Measurements from ENCODE around the gene CLCNKA. TPM values are rescaled to one million over a fixed set of nuclear protein-coding genes. Genes with fewer than 3 reads are reported as not detected.
"Not testable (repeated sequence)": the region's sequence is repeated elsewhere in the genome, so short reads cannot be mapped to it uniquely, and the experiment has no call there.

CLCNKA gene
- total RNA-seq, 2 experiments from 2014 or later = not detected

- Mint-ChIP-seq H3K4me3 (no peak overlapping the region), H3K36me3 (ENCODE audit: low read depth) (no peaks in the 10 kb centered on the region), H3K4me1 (peaks cover 2% of the 10 kb centered on the region), H3K27ac (no peak overlapping the region), H3K9me3 (no peaks in the 10 kb centered on the region), H3K27me3 (peaks cover 7% of the 10 kb centered on the region)
- POLR2A ChIA-PET = no interaction called here
- CTCF ChIA-PET = interaction anchor here (1.0 kb wide), 1 partner anchor 52 kb away, joined by 3 read pairs; no protein-coding TSS in a partner anchor
- peak; percentile 33 for DNase-seq
These were observed 5.1 kb downstream of the CLCNKA start for GRCh38 chr1:16026723-16027484.

- no peak overlapping the region for H3K27ac Mint-ChIP-seq
- no peak for DNase-seq
- POLR2A ChIA-PET = no interaction called here
- H3K9me3 Mint-ChIP-seq = no peaks in the 10 kb centered on the region
- peaks cover 2% of the 10 kb centered on the region for H3K4me1 Mint-ChIP-seq
- peaks cover 7% of the 10 kb centered on the region for H3K27me3 Mint-ChIP-seq
- H3K4me3 Mint-ChIP-seq = no peak overlapping the region
- H3K36me3 Mint-ChIP-seq (ENCODE audit: low read depth) = no peaks in the 10 kb centered on the region
- CTCF ChIA-PET = interaction anchor here (1.1 to 2.1 kb wide), 2 partner anchors 8 to 10 kb away, joined by 5 read pairs; partner anchors contain the start of gene HSPB7
These were observed 6.6 kb downstream of the CLCNKA start for GRCh38 chr1:16028237-16029002.

GRCh38 chr1:16029003-16029268 lies 7.1 kb downstream of the CLCNKA start:
- POLR2A ChIA-PET; H3K36me3 Mint-ChIP-seq (ENCODE audit: low read depth); H3K27me3 Mint-ChIP-seq; H3K4me3 Mint-ChIP-seq; H3K4me1 Mint-ChIP-seq; DNase-seq; H3K27ac Mint-ChIP-seq; H3K9me3 Mint-ChIP-seq: not testable (repeated sequence)
- CTCF ChIA-PET = interaction anchor here (1.1 to 2.1 kb wide), 2 partner anchors 9 to 11 kb away, joined by 5 read pairs; partner anchors contain the start of gene HSPB7

- CTCF ChIA-PET = interaction anchor here (1.1 to 2.1 kb wide), 2 partner anchors 9 to 11 kb away, joined by 5 read pairs; partner anchors contain the start of gene HSPB7
- Mint-ChIP-seq H3K4me1 (peaks cover 2% of the 10 kb centered on the region), H3K9me3 (no peaks in the 10 kb centered on the region)
These were observed 7.5 kb downstream of the CLCNKA start for GRCh38 chr1:16029288-16029687.

GRCh38 chr1:16031551-16031950 lies 9.7 kb downstream of the CLCNKA start:
- CTCF ChIA-PET = interaction anchor here (1.5 to 2.7 kb wide), 2 partner anchors 12 to 241 kb away, joined by 3 to 10 read pairs; no protein-coding TSS in a partner anchor
- Mint-ChIP-seq H3K4me3 (no peak overlapping the region), H3K36me3 (ENCODE audit: low read depth) (no peaks in the 10 kb centered on the region), H3K4me1 (peaks cover 2% of the 10 kb centered on the region), H3K27ac (no peak overlapping the region), H3K9me3 (no peaks in the 10 kb centered on the region), H3K27me3 (peaks cover 7% of the 10 kb centered on the region)
- POLR2A ChIA-PET = no interaction called here
- DNase-seq = no peak

More at GRCh38 chr1:16029288-16029687, 7.5 kb downstream of the CLCNKA start:
- Mint-ChIP-seq H3K27me3 (peaks cover 7% of the 10 kb centered on the region), H3K27ac (no peak overlapping the region), H3K4me3 (no peak overlapping the region), H3K36me3 (ENCODE audit: low read depth) (no peaks in the 10 kb centered on the region)
- POLR2A ChIA-PET = no interaction called here
- DNase-seq = no peak

GRCh38 chr1:16032388-16033102 lies 10.7 kb downstream of the CLCNKA start:
- H3K36me3 Mint-ChIP-seq (ENCODE audit: low read depth) = no peaks in the 10 kb centered on the region
- no peak overlapping the region for H3K27ac Mint-ChIP-seq
- H3K27me3 Mint-ChIP-seq = peaks cover 7% of the 10 kb centered on the region
- CTCF ChIA-PET = interaction anchor here (0.6 to 2.7 kb wide), 3 partner anchors 13 to 242 kb away, joined by 3 to 10 read pairs (median 6); no protein-coding TSS in a partner anchor
- POLR2A ChIA-PET = no interaction called here
- H3K4me3 Mint-ChIP-seq = no peak overlapping the region
- peaks cover 2% of the 10 kb centered on the region for H3K4me1 Mint-ChIP-seq
- H3K9me3 Mint-ChIP-seq = no peaks in the 10 kb centered on the region
- DNase-seq = peak; percentile 48

- H3K27me3 Mint-ChIP-seq; H3K36me3 Mint-ChIP-seq (ENCODE audit: low read depth); H3K4me3 Mint-ChIP-seq; H3K9me3 Mint-ChIP-seq; H3K4me1 Mint-ChIP-seq; H3K27ac Mint-ChIP-seq; POLR2A ChIA-PET; DNase-seq: not testable (repeated sequence)
- CTCF ChIA-PET = interaction anchor here (0.6 to 2.7 kb wide), 4 partner anchors 14 to 215 kb away, joined by 3 to 10 read pairs (median 5); no protein-coding TSS in a partner anchor
These were observed 11.3 kb downstream of the CLCNKA start for GRCh38 chr1:16033103-16033632.

GRCh38 chr1:16036461-16036860 lies 14.6 kb downstream of the CLCNKA start:
- CTCF ChIA-PET; POLR2A ChIA-PET; H3K9me3 Mint-ChIP-seq; DNase-seq; H3K4me1 Mint-ChIP-seq; H3K27me3 Mint-ChIP-seq; H3K36me3 Mint-ChIP-seq (ENCODE audit: low read depth); H3K4me3 Mint-ChIP-seq; H3K27ac Mint-ChIP-seq: not testable (repeated sequence)

GRCh38 chr1:16038620-16038912 lies 16.7 kb downstream of the CLCNKA start:
- Mint-ChIP-seq H3K4me1 (no peaks in the 10 kb centered on the region), H3K27ac (no peak overlapping the region), H3K27me3 (no peaks in the 10 kb centered on the region), H3K36me3 (ENCODE audit: low read depth) (no peaks in the 10 kb centered on the region), H3K4me3 (no peak overlapping the region), H3K9me3 (no peaks in the 10 kb centered on the region)
- POLR2A ChIA-PET = no interaction called here
- DNase-seq = no peak
- CTCF ChIA-PET = interaction anchor here (0.7 kb wide), 1 partner anchor 44 kb away, joined by 4 read pairs; no protein-coding TSS in a partner anchor

- CTCF ChIA-PET; H3K9me3 Mint-ChIP-seq; H3K36me3 Mint-ChIP-seq (ENCODE audit: low read depth); H3K27ac Mint-ChIP-seq; H3K4me1 Mint-ChIP-seq; DNase-seq; H3K27me3 Mint-ChIP-seq; POLR2A ChIA-PET; H3K4me3 Mint-ChIP-seq: not testable (repeated sequence)
These were observed 18.0 kb downstream of the CLCNKA start for GRCh38 chr1:16039871-16040270.

- CTCF ChIA-PET = interaction anchor here (0.6 kb wide), 1 partner anchor 782 kb away, joined by 3 read pairs; no protein-coding TSS in a partner anchor
- no peak overlapping the region for H3K27ac Mint-ChIP-seq
These were observed 19.4 kb downstream of the CLCNKA start for GRCh38 chr1:16041200-16041599.

GRCh38 chr1:16042096-16042495 lies 20.3 kb downstream of the CLCNKA start:
- ChIA-PET CTCF (interaction anchor here (1.6 kb wide), 1 partner anchor 13 kb away, joined by 3 read pairs; no protein-coding TSS in a partner anchor), POLR2A (no interaction called here)
- no peak overlapping the region for H3K4me3 Mint-ChIP-seq
- DNase-seq = no peak
- no peaks in the 10 kb centered on the region for H3K9me3 Mint-ChIP-seq
- H3K36me3 Mint-ChIP-seq (ENCODE audit: low read depth) = no peaks in the 10 kb centered on the region
- H3K4me1 Mint-ChIP-seq = no peaks in the 10 kb centered on the region
- no peak overlapping the region for H3K27ac Mint-ChIP-seq
- no peaks in the 10 kb centered on the region for H3K27me3 Mint-ChIP-seq

More at GRCh38 chr1:16041200-16041599, 19.4 kb downstream of the CLCNKA start:
- H3K9me3 Mint-ChIP-seq = no peaks in the 10 kb centered on the region
- no peaks in the 10 kb centered on the region for H3K4me1 Mint-ChIP-seq
- DNase-seq = no peak
- H3K4me3 Mint-ChIP-seq = no peak overlapping the region
- H3K27me3 Mint-ChIP-seq = no peaks in the 10 kb centered on the region
- no peaks in the 10 kb centered on the region for H3K36me3 Mint-ChIP-seq (ENCODE audit: low read depth)
- POLR2A ChIA-PET = no interaction called here
